HG03457 (cell line): ENCODE measurements around the gene RMRP.

ENCODE experiments used
- ATAC-seq: cut with Tn5 transposase; IDR thresholded peaks from one replicate; pipeline ENCODE4 v1.9.1; 2021; ENCODE audit warnings: moderate number of reproducible peaks; ENCODE audit not compliant: unreplicated experiment

RMRP gene

GRCh38 chr9:35657546-35658136, at the start of gene RMRP:
Gene RMRP (minus strand): TSS chr9:35658019.
- peak; percentile 77 for ATAC-seq

- no peak for ATAC-seq
Measured at GRCh38 chr9:35706951-35707350, 49.1 kb upstream of the RMRP start.

GRCh38 chr9:35705836-35706430, 48.1 kb upstream of the RMRP start:
- no peak for ATAC-seq

- no peak for ATAC-seq
Measured at GRCh38 chr9:35705372-35705771, 47.6 kb upstream of the RMRP start.

GRCh38 chr9:35703906-35704672, 46.3 kb upstream of the RMRP start:
- no peak for ATAC-seq

- ATAC-seq: no peak
Measured at GRCh38 chr9:35702696-35703095, 44.9 kb upstream of the RMRP start.

- ATAC-seq: no peak
Measured at GRCh38 chr9:35700942-35701341, 43.1 kb upstream of the RMRP start.

- no peak for ATAC-seq
Measured at GRCh38 chr9:35700031-35700430, 42.2 kb upstream of the RMRP start.

GRCh38 chr9:35698231-35698630, 40.4 kb upstream of the RMRP start:
- ATAC-seq: no peak

GRCh38 chr9:35697486-35697885, 39.7 kb upstream of the RMRP start:
- no peak for ATAC-seq

- ATAC-seq: no peak
Measured at GRCh38 chr9:35696520-35697215, 38.8 kb upstream of the RMRP start.

GRCh38 chr9:35695943-35696401, 38.2 kb upstream of the RMRP start:
- no peak for ATAC-seq

- no peak for ATAC-seq
Measured at GRCh38 chr9:35691757-35692301, 34.0 kb upstream of the RMRP start.

GRCh38 chr9:35691334-35691650, 33.5 kb upstream of the RMRP start:
- ATAC-seq: no peak

GRCh38 chr9:35690614-35691333, 33.0 kb upstream of the RMRP start:
- ATAC-seq: no peak

GRCh38 chr9:35690294-35690613, 32.4 kb upstream of the RMRP start:
- no peak for ATAC-seq

- ATAC-seq: no peak
Measured at GRCh38 chr9:35689542-35690293, 31.9 kb upstream of the RMRP start, which contains the start of gene TPM2. Gene TPM2 (minus strand): TSS chr9:35689925. CDS start chr9:35689817, 108 bp downstream.

- no peak for ATAC-seq
Measured at GRCh38 chr9:35688558-35689541, 31.0 kb upstream of the RMRP start.

- no peak for ATAC-seq
Measured at GRCh38 chr9:35687972-35688557, 30.2 kb upstream of the RMRP start.
